NCI-H2196 treated with DMSO at 0.1 percent for 48 hours (cell line): ENCODE measurements around the gene PCDHAC1.
"Not testable (repeated sequence)": the region's sequence is repeated elsewhere in the genome, so short reads cannot be mapped to it uniquely, and the experiment has no call there.

Source experiments
- DNase-seq: peaks from one replicate; lab custom pipeline; 2025; ENCODE audit not compliant: unreplicated experiment; lab: John Stamatoyannopoulos, UW

The PCDHAC1 gene, protein sequence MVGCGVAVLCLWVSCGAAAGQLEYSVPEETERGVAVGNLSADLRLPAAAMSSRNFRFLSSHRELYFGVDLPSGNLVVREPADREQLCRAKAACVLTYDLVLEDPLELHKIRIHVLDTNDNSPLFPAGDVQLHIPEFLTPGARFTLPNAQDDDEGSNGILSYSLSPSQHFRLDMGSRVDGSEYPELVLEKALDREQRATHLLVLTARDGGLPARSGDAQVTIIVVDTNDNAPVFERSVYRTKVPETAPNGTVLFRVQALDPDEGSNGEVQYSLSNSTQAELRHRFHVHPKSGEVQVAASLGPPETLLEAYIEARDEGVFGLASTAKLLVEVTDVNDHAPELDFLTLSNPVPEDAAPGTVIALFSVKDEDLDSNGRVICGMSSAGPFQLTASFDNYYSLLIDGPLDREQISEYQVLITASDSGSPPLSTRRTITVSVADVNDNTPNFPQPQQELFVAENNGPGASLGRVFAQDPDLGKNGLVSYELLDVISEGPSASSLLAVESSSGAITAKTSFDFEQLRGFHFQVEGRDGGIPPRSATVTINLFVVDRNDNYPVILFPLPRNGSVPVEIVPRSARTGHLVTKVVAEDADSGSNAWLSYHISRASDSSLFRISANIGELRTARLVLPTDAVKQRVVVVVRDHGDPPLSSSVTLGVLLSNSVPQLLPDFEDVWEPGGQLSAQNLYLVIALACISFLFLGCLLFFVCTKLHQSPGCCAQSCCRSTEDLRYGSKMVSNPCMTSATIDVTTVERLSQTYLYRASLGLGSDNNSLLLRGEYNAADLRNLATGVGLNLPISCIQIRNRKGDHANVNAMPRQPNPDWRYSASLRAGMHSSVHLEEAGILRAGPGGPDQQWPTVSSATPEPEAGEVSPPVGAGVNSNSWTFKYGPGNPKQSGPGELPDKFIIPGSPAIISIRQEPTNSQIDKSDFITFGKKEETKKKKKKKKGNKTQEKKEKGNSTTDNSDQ

DNA sequence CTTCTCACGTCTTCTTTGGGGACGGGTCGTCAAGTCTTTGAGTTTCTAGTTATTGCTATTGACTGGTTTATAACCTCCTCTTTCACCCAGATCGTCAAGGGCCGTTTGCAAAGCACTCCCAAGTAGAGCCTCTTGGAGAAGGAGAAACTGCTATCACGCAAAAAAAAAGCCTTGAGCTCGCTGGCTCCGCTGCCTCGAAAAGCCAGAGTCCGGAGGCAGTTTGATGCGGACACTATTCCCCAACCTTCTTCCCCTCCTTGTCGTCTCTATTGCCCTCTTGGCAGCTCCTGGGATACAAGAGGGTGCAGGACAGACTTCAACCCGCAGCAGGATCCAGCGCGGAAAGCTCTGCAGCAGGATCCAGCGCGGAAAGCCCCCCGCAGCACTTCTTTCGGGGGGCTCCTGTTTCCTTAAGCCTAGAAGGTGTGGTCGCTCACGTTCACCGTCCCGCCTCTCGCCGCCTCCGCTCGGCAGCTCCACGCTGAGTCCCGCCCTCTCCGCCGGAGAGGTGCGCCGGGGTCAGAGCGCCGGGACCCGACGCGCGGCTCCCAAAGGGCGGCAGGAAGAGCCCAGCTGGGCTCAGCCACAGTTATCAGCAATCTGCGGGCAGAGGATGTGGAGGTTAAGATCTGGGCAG lies at the start of gene PCDHAC1:
Gene PCDHAC1 (plus strand): TSS at position 494 of the 637 bp plus-strand sequence. CDS start 594 bp downstream, outside the sequence.
- DNase-seq: peak; percentile 70

GRCh38 chr5:140876541-140877261 lies 49.4 kb upstream of the PCDHAC1 start:
- not testable (repeated sequence) for DNase-seq

DNA sequence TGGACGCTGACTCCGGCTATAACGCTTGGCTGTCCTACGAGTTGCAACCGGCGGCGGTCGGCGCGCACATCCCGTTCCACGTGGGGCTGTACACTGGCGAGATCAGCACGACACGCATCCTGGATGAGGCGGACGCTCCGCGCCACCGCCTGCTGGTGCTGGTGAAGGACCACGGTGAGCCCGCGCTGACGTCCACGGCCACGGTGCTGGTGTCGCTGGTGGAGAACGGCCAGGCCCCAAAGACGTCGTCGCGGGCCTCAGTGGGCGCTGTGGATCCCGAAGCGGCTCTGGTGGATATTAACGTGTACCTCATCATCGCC lies 48.9 kb upstream of the PCDHAC1 start:
- DNase-seq: no peak

DNA sequence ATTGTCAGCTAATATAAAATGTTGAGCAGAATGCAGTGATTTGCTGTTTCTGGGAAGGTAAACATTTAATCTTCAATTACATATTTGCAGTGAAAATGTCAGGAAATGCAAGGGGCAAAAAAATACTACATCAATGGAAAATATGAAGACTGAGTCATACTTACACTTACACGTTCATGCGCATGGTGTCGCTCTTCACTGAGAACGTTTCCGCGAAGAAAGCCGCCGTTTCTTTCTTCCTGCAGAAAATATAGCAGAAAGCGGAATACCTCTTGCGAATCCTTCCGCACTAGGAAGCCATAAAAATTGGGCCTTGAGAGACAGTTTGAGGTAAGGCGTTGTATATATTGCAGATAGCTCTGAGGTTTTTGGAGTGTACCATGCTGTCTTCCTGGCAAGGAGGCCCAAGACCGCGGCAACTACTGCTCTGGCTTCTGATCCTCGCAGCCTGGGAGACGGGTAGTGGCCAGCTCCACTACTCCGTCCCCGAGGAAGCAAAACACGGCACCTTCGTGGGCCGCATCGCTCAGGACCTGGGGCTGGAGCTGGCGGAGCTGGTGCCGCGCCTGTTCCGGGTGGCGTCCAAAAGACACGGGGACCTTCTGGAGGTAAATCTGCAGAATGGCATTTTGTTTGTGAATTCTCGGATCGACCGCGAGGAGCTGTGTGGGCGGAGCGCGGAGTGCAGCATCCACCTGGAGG lies 44.1 kb upstream of the PCDHAC1 start, which contains the start of gene PCDHA13:
Gene PCDHA13 (plus strand): TSS at position 236 of the 702 bp plus-strand sequence. CDS start 145 bp downstream, at position 381.
- DNase-seq: no peak

- DNase-seq: no peak
Measured at GRCh38 chr5:140882591-140882899, 43.6 kb upstream of the PCDHAC1 start.

DNA sequence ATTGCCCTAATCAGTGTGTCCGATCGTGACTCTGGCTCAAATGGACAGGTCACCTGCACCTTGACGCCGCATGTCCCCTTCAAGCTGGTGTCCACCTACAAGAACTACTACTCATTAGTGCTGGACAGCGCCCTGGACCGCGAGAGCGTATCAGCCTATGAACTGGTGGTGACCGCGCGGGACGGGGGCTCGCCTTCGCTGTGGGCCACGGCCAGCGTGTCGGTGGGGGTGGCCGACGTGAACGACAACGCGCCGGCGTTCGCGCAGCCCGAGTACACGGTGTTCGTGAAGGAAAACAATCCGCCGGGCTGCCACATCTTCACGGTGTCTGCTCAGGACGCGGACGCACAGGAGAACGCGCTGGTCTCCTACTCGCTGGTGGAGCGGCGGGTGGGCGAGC lies 42.7 kb upstream of the PCDHAC1 start:
- DNase-seq: no peak

GRCh38 chr5:140883927-140884697 lies 42.0 kb upstream of the PCDHAC1 start:
- DNase-seq: no peak

DNA sequence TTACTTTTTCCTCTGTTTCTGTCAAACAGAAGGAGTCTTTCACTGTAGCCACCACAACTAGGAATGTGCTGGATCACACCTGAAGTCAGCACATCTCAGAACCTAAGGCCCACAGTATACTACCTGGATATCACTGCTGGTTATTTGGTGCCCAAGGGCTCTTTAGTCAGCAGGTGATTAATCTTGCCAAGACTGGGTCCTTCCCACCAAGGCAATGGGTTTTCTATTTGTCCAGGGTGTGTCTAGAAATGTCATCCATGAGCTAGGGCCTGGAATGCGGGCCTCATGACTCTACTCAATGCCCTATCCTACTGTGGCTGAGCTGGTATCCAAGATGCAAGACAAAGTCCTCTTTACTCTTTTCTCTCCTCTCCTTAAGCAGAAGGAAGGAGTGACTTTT lies 9.8 kb upstream of the PCDHAC1 start:
- DNase-seq: no peak

- no peak for DNase-seq
Measured at GRCh38 chr5:140923601-140924000, 2.5 kb upstream of the PCDHAC1 start.

GRCh38 chr5:140926443-140927227 lies 536 bp downstream of the PCDHAC1 start:
- peak; percentile 80 for DNase-seq

- no peak for DNase-seq
Measured at GRCh38 chr5:140927228-140927573, 1.1 kb downstream of the PCDHAC1 start.

DNA sequence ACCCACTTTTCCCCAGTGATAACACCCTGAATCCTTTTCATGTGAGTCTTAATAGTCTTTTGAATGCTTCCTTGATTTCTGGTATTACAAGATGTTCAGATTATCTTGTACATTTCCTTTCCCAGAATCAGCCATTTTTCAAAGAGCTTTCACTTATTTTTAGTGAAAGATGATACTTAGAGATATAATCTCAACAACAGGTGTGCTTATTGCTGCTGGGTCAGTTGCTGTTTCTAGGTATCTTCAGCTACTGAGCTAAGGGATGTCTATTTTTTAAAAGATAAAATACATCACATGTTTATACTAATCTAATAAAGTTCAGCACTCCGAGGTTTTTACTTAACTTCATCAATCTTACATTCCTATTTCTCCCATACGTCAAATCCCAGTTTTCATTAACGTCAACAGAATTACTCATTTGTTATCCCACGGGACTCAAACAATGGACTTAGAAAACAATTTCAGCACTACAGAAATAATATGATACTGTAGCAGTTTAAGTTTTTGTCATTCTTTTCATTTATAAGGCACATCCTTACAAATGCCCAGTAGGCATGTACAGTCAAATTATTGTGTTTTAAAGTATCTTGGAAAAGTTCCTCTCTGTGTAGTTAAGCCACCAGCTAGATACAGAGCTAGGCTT lies 9.0 kb downstream of the PCDHAC1 start:
- DNase-seq: no peak

DNA sequence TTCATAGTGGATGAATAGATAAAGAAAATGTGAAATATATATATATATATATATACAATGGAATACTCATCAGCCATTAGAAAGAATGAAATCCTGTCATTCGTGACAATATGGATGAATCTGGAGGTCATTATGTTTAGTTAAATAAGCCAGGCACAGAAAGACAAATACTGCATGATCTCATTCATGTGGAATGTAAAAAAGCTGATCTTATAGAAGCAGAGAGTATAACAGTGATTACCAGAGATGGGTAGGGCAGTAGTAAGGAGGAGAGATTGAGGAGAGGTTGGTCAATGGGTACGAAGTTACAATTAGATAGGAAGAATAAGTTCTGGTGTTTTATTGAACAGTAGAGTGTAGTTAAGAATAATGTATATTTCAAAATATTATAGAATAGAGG lies 20.5 kb downstream of the PCDHAC1 start:
- no peak for DNase-seq

DNA sequence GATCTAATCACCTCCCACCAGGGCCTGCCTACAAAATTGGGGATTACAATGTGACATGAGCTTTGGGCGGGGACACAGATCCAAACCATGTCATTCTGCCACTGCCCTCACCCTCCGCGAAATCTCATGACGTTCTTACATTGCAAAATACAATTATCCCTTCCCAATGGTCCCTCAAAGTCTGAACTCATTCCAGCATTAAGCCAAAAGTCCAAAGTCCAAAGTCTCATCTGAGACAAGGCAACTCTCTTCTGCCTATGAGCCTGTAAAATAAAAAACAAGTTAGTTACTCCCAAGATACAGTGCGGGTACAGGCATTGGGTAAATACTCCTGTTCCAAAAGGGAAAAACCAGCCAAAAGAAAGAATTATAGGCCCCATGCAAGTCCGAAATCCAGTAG lies 25.5 kb downstream of the PCDHAC1 start:
- no peak for DNase-seq

GRCh38 chr5:140953234-140953633 lies 27.1 kb downstream of the PCDHAC1 start:
- no peak for DNase-seq

DNA sequence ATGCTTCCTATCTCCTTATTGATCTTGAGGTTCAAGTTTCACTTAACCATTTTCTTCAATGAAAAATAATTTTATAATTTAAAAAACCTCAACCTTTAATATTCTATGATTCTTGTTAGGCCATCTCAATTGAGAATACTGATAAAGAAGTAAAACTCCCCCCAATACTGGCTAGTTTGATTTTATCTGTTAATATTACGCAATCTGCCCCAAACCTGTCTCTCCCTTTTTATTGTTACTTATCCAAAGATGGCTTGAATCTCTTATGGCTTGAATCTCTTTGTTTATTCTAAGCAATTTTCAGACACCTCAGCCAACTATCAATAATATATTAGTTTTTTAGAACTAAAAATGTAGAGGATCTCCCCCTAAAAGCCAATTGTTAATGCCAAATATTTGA lies 36.1 kb downstream of the PCDHAC1 start:
- no peak for DNase-seq

- DNase-seq: no peak
Measured at GRCh38 chr5:140964356-140964755, 38.3 kb downstream of the PCDHAC1 start.

DNA sequence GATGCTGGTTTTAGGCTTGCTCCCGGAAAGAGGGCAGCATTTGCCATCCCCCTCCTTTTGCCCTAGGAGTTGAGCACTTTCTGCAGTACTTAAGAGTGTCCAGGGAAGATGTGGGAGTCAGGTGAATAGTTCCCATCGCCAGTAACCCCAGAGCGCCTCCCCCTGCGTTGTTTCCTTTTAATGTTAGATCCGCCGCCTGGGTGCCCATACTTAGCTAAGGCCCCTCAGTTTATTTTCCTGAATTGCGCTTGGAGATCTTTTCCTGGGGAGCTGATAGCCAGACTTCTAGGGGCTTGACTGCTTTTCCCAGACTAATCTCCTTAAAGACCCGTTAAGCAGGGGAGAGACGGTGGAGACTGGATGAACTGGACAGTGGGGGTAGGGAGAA lies 39.8 kb downstream of the PCDHAC1 start:
- no peak for DNase-seq
